RWPE1 (cell line): ENCODE data around the gene RRAD.

Experiments
- CTCF ChIA-PET: fragments of 350-600 bp; sonication (Branson Sonifier 250); formaldehyde crosslinking; extraction: SDS; loops from one replicate; lab custom pipeline; 2021; lab: Yijun Ruan, JAX
- POLR2A ChIA-PET: fragments of 400-600 bp; formaldehyde crosslinking; extraction: SDS; loops from one replicate; lab custom pipeline; 2020; ENCODE audit warnings: antibody characterized with exemption; ENCODE audit not compliant: low non-redundant PET; lab: Yijun Ruan, JAX
- DNase-seq: peaks from one replicate; pipeline ENCODE4 v3.0.0; 2012; ENCODE audit warnings: low spot score
- H3K27ac ChIP-seq: fragments of 450-650 bp; 2 replicates; pipeline ENCODE4 v1.5.1; 2017
- TF ChIP-seq, protein P1 (sequence below): fragments of 450-650 bp; conservative IDR thresholded peaks from 2 replicates; pipeline ENCODE4 v1.5.1; 2017; ENCODE audit warnings: low read depth, mild to moderate bottlenecking

RRAD gene

GRCh38 chr16:66968847-66969246 lies 43.5 kb upstream of the RRAD start:
- H3K27ac ChIP-seq: no peak overlapping the region
- TF ChIP-seq, protein P1, sequence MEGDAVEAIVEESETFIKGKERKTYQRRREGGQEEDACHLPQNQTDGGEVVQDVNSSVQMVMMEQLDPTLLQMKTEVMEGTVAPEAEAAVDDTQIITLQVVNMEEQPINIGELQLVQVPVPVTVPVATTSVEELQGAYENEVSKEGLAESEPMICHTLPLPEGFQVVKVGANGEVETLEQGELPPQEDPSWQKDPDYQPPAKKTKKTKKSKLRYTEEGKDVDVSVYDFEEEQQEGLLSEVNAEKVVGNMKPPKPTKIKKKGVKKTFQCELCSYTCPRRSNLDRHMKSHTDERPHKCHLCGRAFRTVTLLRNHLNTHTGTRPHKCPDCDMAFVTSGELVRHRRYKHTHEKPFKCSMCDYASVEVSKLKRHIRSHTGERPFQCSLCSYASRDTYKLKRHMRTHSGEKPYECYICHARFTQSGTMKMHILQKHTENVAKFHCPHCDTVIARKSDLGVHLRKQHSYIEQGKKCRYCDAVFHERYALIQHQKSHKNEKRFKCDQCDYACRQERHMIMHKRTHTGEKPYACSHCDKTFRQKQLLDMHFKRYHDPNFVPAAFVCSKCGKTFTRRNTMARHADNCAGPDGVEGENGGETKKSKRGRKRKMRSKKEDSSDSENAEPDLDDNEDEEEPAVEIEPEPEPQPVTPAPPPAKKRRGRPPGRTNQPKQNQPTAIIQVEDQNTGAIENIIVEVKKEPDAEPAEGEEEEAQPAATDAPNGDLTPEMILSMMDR: no peak
- ChIA-PET POLR2A (no interaction called here), CTCF (no interaction called here)
- no peak for DNase-seq

DNA sequence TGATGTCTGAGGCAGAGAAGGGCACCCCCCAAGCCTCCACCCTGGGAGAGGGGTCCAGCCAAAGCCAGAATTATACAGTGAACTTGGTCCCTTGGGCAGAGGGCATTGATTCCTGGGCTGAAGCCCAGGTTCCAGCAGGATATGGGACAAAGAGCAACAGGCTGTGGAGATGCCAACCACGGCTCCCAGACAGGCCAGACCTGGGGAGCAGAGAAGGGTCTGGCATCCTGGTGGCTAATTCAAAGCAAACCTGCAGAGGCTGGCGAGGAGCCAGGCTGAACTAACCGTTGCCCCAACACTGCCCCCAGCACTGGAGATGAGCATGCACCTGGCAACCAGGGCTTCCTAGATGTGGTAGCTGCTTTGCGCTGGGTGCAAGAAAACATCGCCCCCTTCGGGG lies 38.7 kb upstream of the RRAD start:
- DNase-seq: no peak
- POLR2A ChIA-PET: no interaction called here
- H3K27ac ChIP-seq: no peak overlapping the region
- TF ChIP-seq, protein P1: no peak
- CTCF ChIA-PET: no interaction called here

- no peak overlapping the region; the same call in 1 of the 2 replicates for H3K27ac ChIP-seq
- DNase-seq: no peak
- POLR2A ChIA-PET: no interaction called here
- CTCF ChIA-PET: interaction anchor here (1.1 kb wide), 2 partner anchors 24 to 45 kb away, joined by 3 read pairs; no protein-coding TSS in a partner anchor
- TF ChIP-seq, protein P1: no peak
Observed at GRCh38 chr16:66961914-66962313, 36.6 kb upstream of the RRAD start.

DNA sequence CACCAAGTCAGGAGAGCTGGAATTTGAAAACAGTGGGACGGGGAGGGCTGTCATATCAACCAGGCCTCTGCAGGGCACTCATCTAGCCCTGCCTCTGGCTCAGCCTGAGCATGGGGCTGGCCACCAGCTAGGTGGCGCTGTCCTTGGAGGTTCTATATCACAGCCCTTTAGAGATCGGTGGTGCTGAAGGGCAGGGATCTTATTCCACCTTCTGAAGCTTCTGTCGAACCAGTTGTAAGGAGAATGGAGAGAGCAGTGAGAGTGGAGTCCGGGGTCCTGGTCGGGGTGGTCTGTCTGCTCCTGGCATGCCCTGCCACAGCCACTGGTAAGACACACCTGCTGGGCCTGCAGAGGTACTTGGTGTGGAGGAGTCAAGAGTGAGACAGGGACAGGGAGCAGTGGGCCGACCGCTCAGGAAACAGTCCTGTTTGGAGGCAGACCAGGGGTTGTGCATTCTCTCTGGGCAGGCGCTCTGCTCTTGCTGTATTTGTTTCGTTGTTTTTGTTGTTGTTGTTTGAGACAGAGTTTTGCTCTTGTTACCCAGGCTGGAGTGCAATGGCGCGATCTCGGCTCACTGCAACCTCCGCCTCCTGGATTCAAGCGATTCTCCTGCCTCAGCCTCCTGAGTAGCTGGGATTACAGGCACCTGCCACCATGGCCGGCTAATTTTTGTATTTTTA lies 35.9 kb upstream of the RRAD start, which contains the start of gene CES3:
Gene CES3, plus strand, starts transcription at position 202 of the 680 bp plus-strand sequence. Its CDS starts 42 bp downstream, at position 244.
- CTCF ChIA-PET: interaction anchor here (0.5 to 2.2 kb wide), 6 partner anchors 24 to 1175 kb away, joined by 3 to 8 read pairs (median 3); no protein-coding TSS in a partner anchor
- peak; percentile 44 for DNase-seq
- TF ChIP-seq, protein P1: peak; percentile 62
- no peak within 1 kb of the TSS; the same call in 1 of the 2 replicates for H3K27ac ChIP-seq
- POLR2A ChIA-PET: no interaction called here

GRCh38 chr16:66960270-66960669 lies 34.9 kb upstream of the RRAD start:
- TF ChIP-seq, protein P1: no peak
- ChIA-PET POLR2A (interaction anchor here (0.5 kb wide), 1 partner anchor 240 kb away, joined by 4 read pairs; no protein-coding TSS in a partner anchor), CTCF (interaction anchor here (1.0 to 2.2 kb wide), 2 partner anchors 195 to 200 kb away, joined by 4 to 8 read pairs; partner anchors contain the start of genes FBXL8 and TRADD)
- no peak overlapping the region for H3K27ac ChIP-seq
- DNase-seq: no peak

DNA sequence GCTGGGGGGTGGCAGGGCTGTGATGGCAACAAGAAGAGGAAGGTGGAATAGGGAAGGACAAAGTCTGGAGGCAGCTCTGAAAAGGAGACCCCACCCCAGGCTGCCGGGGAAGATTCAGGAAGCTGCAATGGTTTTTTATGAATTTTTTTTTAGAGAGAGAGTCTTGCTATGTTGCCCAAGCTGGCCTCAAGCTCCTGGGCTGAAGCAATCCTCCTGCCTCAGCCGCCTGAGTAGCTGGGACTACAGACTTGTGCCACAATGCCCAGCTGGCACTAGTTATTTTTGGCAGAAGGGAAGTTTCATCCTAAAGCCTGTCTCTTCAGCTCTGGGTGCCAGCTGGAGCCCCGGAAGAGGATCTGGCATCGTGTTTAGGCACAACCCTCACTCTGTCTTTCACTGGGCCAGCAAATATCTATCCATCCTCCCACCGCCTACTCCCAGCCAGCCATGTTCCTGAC lies 34.4 kb upstream of the RRAD start:
- ChIA-PET POLR2A (interaction anchor here (0.5 kb wide), 1 partner anchor 240 kb away, joined by 4 read pairs; no protein-coding TSS in a partner anchor), CTCF (interaction anchor here (0.6 to 2.2 kb wide), 4 partner anchors 58 to 264 kb away, joined by 3 to 8 read pairs (median 6); partner anchors contain the start of genes FBXL8 and TRADD)
- TF ChIP-seq, protein P1: no peak
- DNase-seq: no peak
- no peak overlapping the region for H3K27ac ChIP-seq
